ENCODE data around the gene GTPBP3. TPM values are rescaled to one million over a fixed set of nuclear protein-coding genes. Genes with fewer than 3 reads are reported as not detected.
A peak's percentile ranks its signal among the peaks of the same experiment; 100 is the strongest.

GTPBP3 gene
- total and polyA plus RNA-seq, 9 of the 15 experiments (the other 6 are each of a cell fraction or from before 2014, with no cell fraction given) = 4.9 to 124 (median 22.6) TPM

GRCh38 chr19:17321655-17322489 lies 15.5 kb upstream of the GTPBP3 start:
- no TSS peak for BruUV-seq (replicated peaks)
- Histone ChIP-seq H3K9ac (ENCODE audit: insufficient read depth in 1 of 2, low read depth in 2 of 2, low read length in 2 of 2) (peak overlapping the region in 1 of 2 experiments; percentile 68; a peak in 2 of 4 replicates), H2AFZ (ENCODE audit: low read depth, low read length) (no peak overlapping the region), H3K27me3 (ENCODE audit: control insufficient read depth in 2 of 2, insufficient read depth in 2 of 2, low read length in 2 of 2) (no peaks in the 10 kb centered on the region), H3K4me1 (replicated peaks in 1 of 2; ENCODE audit: control insufficient read depth in 2 of 2, insufficient read depth in 2 of 2, low read length in 2 of 2) (peaks cover 3 to 34% of the 10 kb centered on the region in 2 experiments; a peak in 4 of 5 replicates), H4K20me1 (replicated peaks; ENCODE audit: control insufficient read depth, insufficient read depth, low read length) (no peaks in the 10 kb centered on the region), H3K79me2 (ENCODE audit: control insufficient read depth, insufficient read depth, low read length) (no peaks in the 10 kb centered on the region), H3K27ac (ENCODE audit: extremely low read depth, low read depth, low read length) (no peak overlapping the region), H3K4me3 (no peak overlapping the region), H3K4me2 (ENCODE audit: insufficient read depth, low read length) (no peak overlapping the region), H3K36me3 (ENCODE audit: control insufficient read depth, insufficient read depth, low read length) (peaks cover 47% of the 10 kb centered on the region), H3K9me1 (ENCODE audit: control insufficient read depth, insufficient read depth, low read length) (no peaks in the 10 kb centered on the region), H3K9me3 (replicated peaks; ENCODE audit: control insufficient read depth, insufficient read depth, low read depth, low read length) (no peaks in the 10 kb centered on the region)
- intact Hi-C loops (cut with micrococcal nuclease) = no loop called here
- in situ Hi-C loops (cut with MboI) = no loop called here
- ChIA-PET POLR2A (interaction anchor here (1.5 to 6.9 kb wide), 2 partner anchors 12 to 13 kb away, joined by 4 to 41 read pairs; partner anchors contain the start of genes ANO8 and DDA1), CTCF (ENCODE audit: low intra/inter-chr PET ratio) (no interaction called here)
- FAIRE-seq = no peak
- no peak for ATAC-seq
- no peak for DNase-seq (ENCODE audit: extremely low read depth in 1 of 4, low spot score in 3 of 4)
- TF ChIP-seq ZFX (CRISPR knock-in tag; IDR thresholded peaks at IDR 0.05) (no peak), POLR2G (IDR thresholded peaks at IDR 0.05; ENCODE audit: low read depth, low read length) (peak; percentile 68; the same call in 1 of the 2 replicates), RBFOX2 (IDR thresholded peaks at IDR 0.05; ENCODE audit: low read depth, low read length) (peak; percentile 60)
- WGBS (ENCODE audit: insufficient coverage, low coverage, missing lambda C conversion rate) = 88% methylated on average over 13 of the region's 19 CpGs

DNA sequence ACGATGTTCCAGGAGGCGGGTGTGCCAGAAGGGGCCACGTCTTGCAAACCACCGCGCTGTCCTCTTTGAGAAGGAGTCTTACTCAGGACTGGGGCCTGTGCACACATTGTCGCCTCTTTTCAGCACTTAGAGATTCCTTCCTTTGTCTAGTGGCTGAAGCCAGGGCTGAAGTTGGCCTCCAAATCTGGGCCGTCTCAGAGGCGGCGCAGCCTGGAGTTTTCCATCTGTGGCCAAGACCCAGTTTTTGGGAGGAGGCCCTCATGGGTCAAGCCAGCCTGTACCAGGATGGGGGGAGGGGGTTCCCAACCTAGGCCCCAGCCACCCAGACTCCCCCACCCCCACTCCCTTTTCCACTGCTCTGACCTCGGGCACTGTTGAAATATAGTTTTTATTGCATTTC lies 14.5 kb upstream of the GTPBP3 start:
- H3K9me1 ChIP-seq (ENCODE audit: control insufficient read depth, insufficient read depth, low read length) = peaks cover 4% of the 10 kb centered on the region
- no peak overlapping the region for H3K27ac ChIP-seq (ENCODE audit: extremely low read depth, low read depth, low read length)
- POLR2A ChIA-PET = interaction anchor here (0.7 to 6.9 kb wide), 3 partner anchors 11 to 68 kb away, joined by 4 to 41 read pairs (median 4); partner anchors contain the start of genes ANO8 and DDA1
- FAIRE-seq (no peak), ATAC-seq (no peak), DNase-seq (ENCODE audit: extremely low read depth in 1 of 4, low spot score in 3 of 4) (no peak)
- H4K20me1 ChIP-seq (replicated peaks; ENCODE audit: control insufficient read depth, insufficient read depth, low read length) = no peaks in the 10 kb centered on the region; the same call in 1 of the 2 replicates
- H2AFZ ChIP-seq (ENCODE audit: low read depth, low read length) = no peak overlapping the region
- no peaks in the 10 kb centered on the region for H3K27me3 ChIP-seq (ENCODE audit: control insufficient read depth in 2 of 2, insufficient read depth in 2 of 2, low read length in 2 of 2)
- H3K9ac ChIP-seq (ENCODE audit: insufficient read depth in 1 of 2, low read depth in 2 of 2, low read length in 2 of 2) = 0 out of 4 replicates have a peak overlapping the region, but pooled peaks of 1 of the 2 experiments have one; percentile 43
- CTCF ChIA-PET (ENCODE audit: low intra/inter-chr PET ratio) = no interaction called here
- 88% methylated on average over 10 of the region's 10 CpGs for WGBS (ENCODE audit: insufficient coverage, low coverage, missing lambda C conversion rate)
- no TSS peak for BruUV-seq (replicated peaks)
- peaks cover 3 to 38% of the 10 kb centered on the region in 2 experiments; a peak in 4 of 5 replicates for H3K4me1 ChIP-seq (replicated peaks in 1 of 2; ENCODE audit: control insufficient read depth in 2 of 2, insufficient read depth in 2 of 2, low read length in 2 of 2)
- in situ Hi-C loops (cut with MboI) = no loop called here
- H3K9me3 ChIP-seq (replicated peaks; ENCODE audit: control insufficient read depth, insufficient read depth, low read depth, low read length) = no peaks in the 10 kb centered on the region
- intact Hi-C loops (cut with micrococcal nuclease) = no loop called here
- no peak overlapping the region for H3K4me2 ChIP-seq (ENCODE audit: insufficient read depth, low read length)
- TF ChIP-seq POLR2AphosphoS2 (IDR thresholded peaks at IDR 0.05; ENCODE audit: low read length) (0 out of 2 replicates have a peak, but pooled peaks have one; percentile 33), PTTG1 (tag; IDR thresholded peaks at IDR 0.05; ENCODE audit: low read depth) (no peak), ZNF79 (CRISPR knock-in tag; IDR thresholded peaks at IDR 0.05; ENCODE audit: low read depth) (peak; percentile 89)
- H3K36me3 ChIP-seq (ENCODE audit: control insufficient read depth, insufficient read depth, low read length) = peaks cover 44% of the 10 kb centered on the region
- H3K4me3 ChIP-seq = no peak overlapping the region
- H3K79me2 ChIP-seq (ENCODE audit: control insufficient read depth, insufficient read depth, low read length) = no peaks in the 10 kb centered on the region
